ENCODE data around the gene FAM237A. TPM values are rescaled to one million over a fixed set of nuclear protein-coding genes. Genes with fewer than 3 reads are reported as not detected.

FAM237A gene
- total and polyA plus RNA-seq, 4 donors, result not detected

- no peaks in the 10 kb centered on the region for H3K27me3 ChIP-seq (ENCODE audit: control insufficient read depth in 4 of 4, insufficient read depth in 4 of 4, low read length in 3 of 4)
- no peak overlapping the region for H3K9ac ChIP-seq (ENCODE audit: low read depth in 1 of 2, low read length in 2 of 2)
- no peak for DNase-seq (ENCODE audit: low spot score)
- TF ChIP-seq, protein P1, sequence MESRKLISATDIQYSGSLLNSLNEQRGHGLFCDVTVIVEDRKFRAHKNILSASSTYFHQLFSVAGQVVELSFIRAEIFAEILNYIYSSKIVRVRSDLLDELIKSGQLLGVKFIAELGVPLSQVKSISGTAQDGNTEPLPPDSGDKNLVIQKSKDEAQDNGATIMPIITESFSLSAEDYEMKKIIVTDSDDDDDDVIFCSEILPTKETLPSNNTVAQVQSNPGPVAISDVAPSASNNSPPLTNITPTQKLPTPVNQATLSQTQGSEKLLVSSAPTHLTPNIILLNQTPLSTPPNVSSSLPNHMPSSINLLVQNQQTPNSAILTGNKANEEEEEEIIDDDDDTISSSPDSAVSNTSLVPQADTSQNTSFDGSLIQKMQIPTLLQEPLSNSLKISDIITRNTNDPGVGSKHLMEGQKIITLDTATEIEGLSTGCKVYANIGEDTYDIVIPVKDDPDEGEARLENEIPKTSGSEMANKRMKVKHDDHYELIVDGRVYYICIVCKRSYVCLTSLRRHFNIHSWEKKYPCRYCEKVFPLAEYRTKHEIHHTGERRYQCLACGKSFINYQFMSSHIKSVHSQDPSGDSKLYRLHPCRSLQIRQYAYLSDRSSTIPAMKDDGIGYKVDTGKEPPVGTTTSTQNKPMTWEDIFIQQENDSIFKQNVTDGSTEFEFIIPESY (IDR thresholded peaks at IDR 0.05), result no peak
- TF ChIP-seq RXRA (IDR thresholded peaks at IDR 0.05) (no peak), GABPA (IDR thresholded peaks at IDR 0.05 in 1 of 2, conservative IDR thresholded peaks at IDR 0.05 in 1 of 2) (no peak), TAF1 (conservative IDR thresholded peaks at IDR 0.05) (no peak), JUND (IDR thresholded peaks at IDR 0.05) (no peak), RAD21 (IDR thresholded peaks at IDR 0.05) (no peak), FOXA2 (IDR thresholded peaks at IDR 0.05) (no peak), NR2F2 (IDR thresholded peaks at IDR 0.05) (no peak), HNF4G (IDR thresholded peaks at IDR 0.05) (no peak), CTCF (IDR thresholded peaks at IDR 0.05; ENCODE audit: low read depth, low read length, missing input control) (no peak), FOXA1 (IDR thresholded peaks at IDR 0.05) (no peak), SP1 (IDR thresholded peaks at IDR 0.05) (no peak), HNF4A (conservative IDR thresholded peaks at IDR 0.05) (no peak), EGR1 (IDR thresholded peaks at IDR 0.05; ENCODE audit: low read depth in 2 of 2) (no peak), ATF3 (IDR thresholded peaks at IDR 0.05) (no peak), YY1 (IDR thresholded peaks at IDR 0.05) (no peak)
- TF ChIP-seq, protein P2, sequence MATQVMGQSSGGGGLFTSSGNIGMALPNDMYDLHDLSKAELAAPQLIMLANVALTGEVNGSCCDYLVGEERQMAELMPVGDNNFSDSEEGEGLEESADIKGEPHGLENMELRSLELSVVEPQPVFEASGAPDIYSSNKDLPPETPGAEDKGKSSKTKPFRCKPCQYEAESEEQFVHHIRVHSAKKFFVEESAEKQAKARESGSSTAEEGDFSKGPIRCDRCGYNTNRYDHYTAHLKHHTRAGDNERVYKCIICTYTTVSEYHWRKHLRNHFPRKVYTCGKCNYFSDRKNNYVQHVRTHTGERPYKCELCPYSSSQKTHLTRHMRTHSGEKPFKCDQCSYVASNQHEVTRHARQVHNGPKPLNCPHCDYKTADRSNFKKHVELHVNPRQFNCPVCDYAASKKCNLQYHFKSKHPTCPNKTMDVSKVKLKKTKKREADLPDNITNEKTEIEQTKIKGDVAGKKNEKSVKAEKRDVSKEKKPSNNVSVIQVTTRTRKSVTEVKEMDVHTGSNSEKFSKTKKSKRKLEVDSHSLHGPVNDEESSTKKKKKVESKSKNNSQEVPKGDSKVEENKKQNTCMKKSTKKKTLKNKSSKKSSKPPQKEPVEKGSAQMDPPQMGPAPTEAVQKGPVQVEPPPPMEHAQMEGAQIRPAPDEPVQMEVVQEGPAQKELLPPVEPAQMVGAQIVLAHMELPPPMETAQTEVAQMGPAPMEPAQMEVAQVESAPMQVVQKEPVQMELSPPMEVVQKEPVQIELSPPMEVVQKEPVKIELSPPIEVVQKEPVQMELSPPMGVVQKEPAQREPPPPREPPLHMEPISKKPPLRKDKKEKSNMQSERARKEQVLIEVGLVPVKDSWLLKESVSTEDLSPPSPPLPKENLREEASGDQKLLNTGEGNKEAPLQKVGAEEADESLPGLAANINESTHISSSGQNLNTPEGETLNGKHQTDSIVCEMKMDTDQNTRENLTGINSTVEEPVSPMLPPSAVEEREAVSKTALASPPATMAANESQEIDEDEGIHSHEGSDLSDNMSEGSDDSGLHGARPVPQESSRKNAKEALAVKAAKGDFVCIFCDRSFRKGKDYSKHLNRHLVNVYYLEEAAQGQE (IDR thresholded peaks at IDR 0.05), result no peak
- TF ChIP-seq, protein P3, sequence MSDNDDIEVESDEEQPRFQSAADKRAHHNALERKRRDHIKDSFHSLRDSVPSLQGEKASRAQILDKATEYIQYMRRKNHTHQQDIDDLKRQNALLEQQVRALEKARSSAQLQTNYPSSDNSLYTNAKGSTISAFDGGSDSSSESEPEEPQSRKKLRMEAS (IDR thresholded peaks at IDR 0.05), result no peak
- no peaks in the 10 kb centered on the region for H3K36me3 ChIP-seq (ENCODE audit: control insufficient read depth in 4 of 4, insufficient read depth in 3 of 4, low read depth in 1 of 4, low read length in 3 of 4)
- H3K4me1 ChIP-seq (ENCODE audit: control insufficient read depth in 4 of 4, insufficient read depth in 4 of 4, low read length in 3 of 4), result no peaks in the 10 kb centered on the region
- H3K9me3 ChIP-seq (ENCODE audit: control insufficient read depth in 4 of 4, low read length in 3 of 4), result no peaks in the 10 kb centered on the region
- no peak overlapping the region for H3K27ac ChIP-seq (ENCODE audit: low read depth in 1 of 2, low read length in 2 of 2)
- 47% methylated on average over 1 of the region's 1 CpG for WGBS
- H3K4me3 ChIP-seq (ENCODE audit: low read depth in 1 of 3, low read length in 3 of 3), result no peak overlapping the region
Observed at GRCh38 chr2:206688990-206689389, 46.7 kb downstream of the FAM237A start.

Measured in liver (tissue), 9 donors.